ENCODE data around the gene SENP8.

- no peak for TF ChIP-seq EZH2phosphoT487 (IDR thresholded peaks at IDR 0.05)
- TF ChIP-seq, protein P1, sequence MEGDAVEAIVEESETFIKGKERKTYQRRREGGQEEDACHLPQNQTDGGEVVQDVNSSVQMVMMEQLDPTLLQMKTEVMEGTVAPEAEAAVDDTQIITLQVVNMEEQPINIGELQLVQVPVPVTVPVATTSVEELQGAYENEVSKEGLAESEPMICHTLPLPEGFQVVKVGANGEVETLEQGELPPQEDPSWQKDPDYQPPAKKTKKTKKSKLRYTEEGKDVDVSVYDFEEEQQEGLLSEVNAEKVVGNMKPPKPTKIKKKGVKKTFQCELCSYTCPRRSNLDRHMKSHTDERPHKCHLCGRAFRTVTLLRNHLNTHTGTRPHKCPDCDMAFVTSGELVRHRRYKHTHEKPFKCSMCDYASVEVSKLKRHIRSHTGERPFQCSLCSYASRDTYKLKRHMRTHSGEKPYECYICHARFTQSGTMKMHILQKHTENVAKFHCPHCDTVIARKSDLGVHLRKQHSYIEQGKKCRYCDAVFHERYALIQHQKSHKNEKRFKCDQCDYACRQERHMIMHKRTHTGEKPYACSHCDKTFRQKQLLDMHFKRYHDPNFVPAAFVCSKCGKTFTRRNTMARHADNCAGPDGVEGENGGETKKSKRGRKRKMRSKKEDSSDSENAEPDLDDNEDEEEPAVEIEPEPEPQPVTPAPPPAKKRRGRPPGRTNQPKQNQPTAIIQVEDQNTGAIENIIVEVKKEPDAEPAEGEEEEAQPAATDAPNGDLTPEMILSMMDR (IDR thresholded peaks at IDR 0.05), result no peak
These were observed 39.3 kb upstream of the SENP8 start for GRCh38 chr15:72078887-72079286.

All from neural progenitor cell (in vitro differentiated cells).